ENCODE measurements around the gene POLR2E.

Gene POLR2E

GRCh38 chr19:1066748-1067340, 28.3 kb downstream of the POLR2E start, which contains the start of gene ARHGAP45:
Gene ARHGAP45 (plus strand): TSS chr19:1067167. CDS start chr19:1067406, 239 bp downstream.
- no peaks in the 10 kb centered on the region for H3K9me3 ChIP-seq (ENCODE audit: control insufficient read depth, low read length)
- H3K4me3 ChIP-seq (ENCODE audit: extremely low read depth, insufficient read depth, low read length, poor library complexity, severe bottlenecking) = peak within 1 kb of the TSS; percentile 34
- H3K27ac ChIP-seq (ENCODE audit: low read depth, low read length, severe bottlenecking) = peak within 1 kb of the TSS; percentile 36
- peaks cover 16% of the 10 kb centered on the region for H3K4me1 ChIP-seq (ENCODE audit: control insufficient read depth, insufficient read depth, low read length, poor library complexity, severe bottlenecking)
- H3K36me3 ChIP-seq (ENCODE audit: control insufficient read depth, insufficient read depth, low read length) = no peaks in the 10 kb centered on the region
- 12 to 13% methylated on average over 43 to 48 of the region's 61 CpGs for WGBS, 2 experiments (ENCODE audit: insufficient coverage in 2 of 2)

GRCh38 chr19:1066251-1066747, 28.9 kb downstream of the POLR2E start:
- H3K36me3 ChIP-seq (ENCODE audit: control insufficient read depth, insufficient read depth, low read length) = no peaks in the 10 kb centered on the region
- peak overlapping the region; percentile 34 for H3K4me3 ChIP-seq (ENCODE audit: extremely low read depth, insufficient read depth, low read length, poor library complexity, severe bottlenecking)
- H3K9me3 ChIP-seq (ENCODE audit: control insufficient read depth, low read length) = no peaks in the 10 kb centered on the region
- H3K4me1 ChIP-seq (ENCODE audit: control insufficient read depth, insufficient read depth, low read length, poor library complexity, severe bottlenecking) = peaks cover 16% of the 10 kb centered on the region
- H3K27ac ChIP-seq (ENCODE audit: low read depth, low read length, severe bottlenecking) = peak overlapping the region; percentile 36
- 46 to 48% methylated on average over 16 of the region's 17 CpGs for WGBS, 2 experiments (ENCODE audit: insufficient coverage in 2 of 2)

DNA sequence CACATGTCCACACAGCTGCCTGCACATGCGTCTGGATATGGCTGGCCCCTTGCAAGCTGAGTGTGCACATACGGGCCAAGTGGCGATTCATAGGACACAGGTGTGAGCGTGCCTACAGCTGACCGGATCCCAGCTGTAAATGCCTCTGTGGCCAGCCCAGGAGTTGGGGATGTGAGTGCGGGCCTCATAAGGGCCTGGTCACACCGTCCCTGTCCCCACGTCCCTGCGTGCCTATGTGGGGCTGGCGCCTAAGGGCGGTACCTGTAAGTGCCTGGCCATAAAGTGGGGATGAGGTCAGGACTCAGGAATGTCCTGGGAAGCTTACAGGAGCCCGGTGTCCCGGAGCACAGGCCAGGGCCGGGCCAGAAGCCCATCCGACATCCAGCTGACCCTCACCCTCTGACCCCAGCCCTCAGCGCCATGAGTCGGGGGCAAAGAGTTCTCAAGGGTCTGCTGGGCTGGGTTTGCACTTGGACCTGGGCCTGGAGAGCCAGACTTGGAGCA, 29.5 kb downstream of the POLR2E start:
- Histone ChIP-seq H3K4me3 (ENCODE audit: extremely low read depth, insufficient read depth, low read length, poor library complexity, severe bottlenecking) (no peak overlapping the region), H3K9me3 (ENCODE audit: control insufficient read depth, low read length) (no peaks in the 10 kb centered on the region), H3K4me1 (ENCODE audit: control insufficient read depth, insufficient read depth, low read length, poor library complexity, severe bottlenecking) (peaks cover 16% of the 10 kb centered on the region), H3K36me3 (ENCODE audit: control insufficient read depth, insufficient read depth, low read length) (no peaks in the 10 kb centered on the region), H3K27ac (ENCODE audit: low read depth, low read length, severe bottlenecking) (peak overlapping the region; percentile 36)
- 55 to 67% methylated on average over 14 of the region's 17 CpGs for WGBS, 2 experiments (ENCODE audit: insufficient coverage in 2 of 2)

DNA sequence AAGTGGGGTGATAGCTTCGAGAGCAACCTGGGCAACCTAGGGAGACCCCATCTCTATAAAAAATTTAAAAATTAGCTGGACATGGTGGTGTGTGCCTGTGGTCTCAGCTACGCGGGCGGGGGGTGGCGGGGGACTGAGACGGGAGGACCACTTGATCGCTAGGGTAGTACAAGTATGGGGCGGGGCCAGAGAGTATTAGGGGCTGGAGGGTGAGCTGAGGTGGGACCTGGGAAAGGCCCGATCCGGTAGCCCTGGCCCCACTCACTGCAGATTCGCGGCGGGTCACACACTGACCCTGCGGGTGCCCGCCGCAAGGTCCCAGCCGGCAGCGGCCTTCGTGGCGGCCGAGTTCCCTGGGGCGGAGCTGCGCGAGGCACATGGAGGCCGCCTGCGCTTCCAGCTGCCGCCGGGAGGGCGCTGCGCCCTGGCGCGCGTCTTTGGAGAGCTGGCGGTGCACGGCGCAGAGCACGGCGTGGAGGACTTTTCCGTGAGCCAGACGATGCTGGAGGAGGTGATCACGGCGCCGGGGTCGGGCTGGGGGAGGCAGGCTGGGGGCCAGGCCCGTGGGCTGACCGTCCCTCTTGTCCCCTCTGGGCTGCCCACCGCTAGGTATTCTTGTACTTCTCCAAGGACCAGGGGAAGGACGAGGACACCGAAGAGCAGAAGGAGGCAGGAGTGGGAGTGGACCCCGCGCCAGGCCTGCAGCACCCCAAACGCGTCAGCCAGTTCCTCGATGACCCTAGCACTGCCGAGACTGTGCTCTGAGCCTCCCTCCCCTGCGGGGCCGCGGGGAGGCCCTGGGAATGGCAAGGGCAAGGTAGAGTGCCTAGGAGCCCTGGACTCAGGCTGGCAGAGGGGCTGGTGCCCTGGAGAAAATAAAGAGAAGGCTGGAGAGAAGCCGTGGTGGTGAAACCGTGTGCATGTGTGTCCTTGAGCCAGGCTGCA, 30.2 kb downstream of the POLR2E start:
- H3K36me3 ChIP-seq (ENCODE audit: control insufficient read depth, insufficient read depth, low read length) = no peaks in the 10 kb centered on the region
- H3K4me3 ChIP-seq (ENCODE audit: extremely low read depth, insufficient read depth, low read length, poor library complexity, severe bottlenecking) = no peak overlapping the region
- WGBS, 2 experiments (ENCODE audit: insufficient coverage in 2 of 2) = 10 to 11% methylated on average over 49 to 52 of the region's 60 CpGs

GRCh38 chr19:1063909-1064660, 31.1 kb downstream of the POLR2E start:
- Histone ChIP-seq H3K4me1 (ENCODE audit: control insufficient read depth, insufficient read depth, low read length, poor library complexity, severe bottlenecking) (peaks cover 16% of the 10 kb centered on the region), H3K9me3 (ENCODE audit: control insufficient read depth, low read length) (no peaks in the 10 kb centered on the region), H3K4me3 (ENCODE audit: extremely low read depth, insufficient read depth, low read length, poor library complexity, severe bottlenecking) (no peak overlapping the region), H3K27ac (ENCODE audit: low read depth, low read length, severe bottlenecking) (no peak overlapping the region), H3K36me3 (ENCODE audit: control insufficient read depth, insufficient read depth, low read length) (no peaks in the 10 kb centered on the region)
- WGBS, 2 experiments (ENCODE audit: insufficient coverage in 2 of 2) = 87 to 94% methylated on average over 23 to 35 of the region's 37 CpGs

More for the DNA sequence above, 30.2 kb downstream of the POLR2E start:
- H3K4me1 ChIP-seq (ENCODE audit: control insufficient read depth, insufficient read depth, low read length, poor library complexity, severe bottlenecking) = peaks cover 16% of the 10 kb centered on the region
- H3K27ac ChIP-seq (ENCODE audit: low read depth, low read length, severe bottlenecking) = peak overlapping the region; percentile 31
- no peaks in the 10 kb centered on the region for H3K9me3 ChIP-seq (ENCODE audit: control insufficient read depth, low read length)

GRCh38 chr19:1063030-1063908, 31.9 kb downstream of the POLR2E start:
- no peak overlapping the region for H3K4me3 ChIP-seq (ENCODE audit: extremely low read depth, insufficient read depth, low read length, poor library complexity, severe bottlenecking)
- H3K4me1 ChIP-seq (ENCODE audit: control insufficient read depth, insufficient read depth, low read length, poor library complexity, severe bottlenecking) = peaks cover 16% of the 10 kb centered on the region
- 93 to 97% methylated on average over 30 to 31 of the region's 37 CpGs for WGBS, 2 experiments (ENCODE audit: insufficient coverage in 2 of 2)
- no peaks in the 10 kb centered on the region for H3K9me3 ChIP-seq (ENCODE audit: control insufficient read depth, low read length)
- H3K27ac ChIP-seq (ENCODE audit: low read depth, low read length, severe bottlenecking) = no peak overlapping the region
- no peaks in the 10 kb centered on the region for H3K36me3 ChIP-seq (ENCODE audit: control insufficient read depth, insufficient read depth, low read length)

DNA sequence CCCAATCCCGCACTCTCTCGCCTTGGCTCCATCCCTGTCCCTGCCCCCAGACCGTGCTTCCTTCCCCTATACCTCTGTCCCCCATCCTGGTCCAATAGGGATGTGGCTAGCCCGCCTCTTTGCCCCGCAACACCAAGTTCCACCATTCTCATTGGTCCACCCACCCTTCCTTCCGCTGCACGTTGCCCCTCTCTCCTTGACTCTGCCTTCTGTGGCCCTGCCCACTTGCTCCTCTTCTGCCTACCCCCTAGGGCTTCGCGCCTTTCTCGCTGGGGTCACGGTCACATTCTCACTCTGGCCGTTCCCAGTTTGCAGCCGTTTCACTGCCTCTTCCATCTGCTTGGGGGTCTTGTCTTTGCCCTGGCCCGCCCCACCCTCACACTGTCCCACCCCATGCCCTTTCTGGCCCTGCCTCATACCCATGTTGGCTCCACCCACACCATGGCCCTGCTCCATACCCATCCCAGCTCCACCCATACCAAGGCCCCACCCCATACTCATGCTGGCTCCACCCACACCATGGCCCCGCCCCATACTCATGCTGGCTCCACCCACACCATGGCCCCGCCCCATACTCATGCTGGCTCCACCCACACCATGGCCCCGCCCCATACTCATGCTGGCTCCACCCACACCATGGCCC, 32.7 kb downstream of the POLR2E start:
- Histone ChIP-seq H3K9me3 (ENCODE audit: control insufficient read depth, low read length) (no peaks in the 10 kb centered on the region), H3K27ac (ENCODE audit: low read depth, low read length, severe bottlenecking) (no peak overlapping the region), H3K4me1 (ENCODE audit: control insufficient read depth, insufficient read depth, low read length, poor library complexity, severe bottlenecking) (peaks cover 16% of the 10 kb centered on the region), H3K4me3 (ENCODE audit: extremely low read depth, insufficient read depth, low read length, poor library complexity, severe bottlenecking) (no peak overlapping the region), H3K36me3 (ENCODE audit: control insufficient read depth, insufficient read depth, low read length) (no peaks in the 10 kb centered on the region)
- 81 to 89% methylated on average over 13 to 15 of the region's 17 CpGs for WGBS, 2 experiments (ENCODE audit: insufficient coverage in 2 of 2)

DNA sequence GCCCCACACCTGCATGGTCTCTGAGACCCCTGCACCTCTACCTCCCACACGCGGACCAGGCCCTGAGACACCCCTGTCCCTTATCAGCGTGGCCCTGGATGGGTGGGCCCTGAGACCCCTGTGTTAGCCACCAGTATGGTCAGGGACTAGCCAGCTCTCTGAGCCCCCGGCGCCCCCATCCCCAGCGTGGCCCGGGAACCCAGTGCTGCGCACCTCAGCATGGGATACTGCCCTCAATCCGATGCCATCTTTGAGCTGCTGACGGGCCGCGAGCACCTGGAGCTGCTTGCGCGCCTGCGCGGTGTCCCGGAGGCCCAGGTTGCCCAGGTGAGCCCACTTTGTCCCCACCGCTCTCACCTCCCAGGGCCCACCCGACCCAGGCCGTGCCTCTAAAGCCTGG, 33.2 kb downstream of the POLR2E start:
- WGBS, 2 experiments (ENCODE audit: insufficient coverage in 2 of 2) = 94 to 95% methylated on average over 9 to 20 of the region's 20 CpGs
- Histone ChIP-seq H3K27ac (ENCODE audit: low read depth, low read length, severe bottlenecking) (no peak overlapping the region), H3K4me3 (ENCODE audit: extremely low read depth, insufficient read depth, low read length, poor library complexity, severe bottlenecking) (no peak overlapping the region), H3K36me3 (ENCODE audit: control insufficient read depth, insufficient read depth, low read length) (no peaks in the 10 kb centered on the region), H3K4me1 (ENCODE audit: control insufficient read depth, insufficient read depth, low read length, poor library complexity, severe bottlenecking) (peaks cover 16% of the 10 kb centered on the region), H3K9me3 (ENCODE audit: control insufficient read depth, low read length) (peaks cover 4% of the 10 kb centered on the region)

GRCh38 chr19:1060689-1061088, 34.5 kb downstream of the POLR2E start:
- H3K4me3 ChIP-seq (ENCODE audit: extremely low read depth, insufficient read depth, low read length, poor library complexity, severe bottlenecking) = no peak overlapping the region
- no peak overlapping the region for H3K27ac ChIP-seq (ENCODE audit: low read depth, low read length, severe bottlenecking)
- H3K4me1 ChIP-seq (ENCODE audit: control insufficient read depth, insufficient read depth, low read length, poor library complexity, severe bottlenecking) = peaks cover 5% of the 10 kb centered on the region
- WGBS, 2 experiments (ENCODE audit: insufficient coverage in 2 of 2) = 89 to 90% methylated on average over 5 of the region's 5 CpGs
- no peaks in the 10 kb centered on the region for H3K36me3 ChIP-seq (ENCODE audit: control insufficient read depth, insufficient read depth, low read length)
- H3K9me3 ChIP-seq (ENCODE audit: control insufficient read depth, low read length) = peaks cover 11% of the 10 kb centered on the region

All from mesodermal cell (in vitro differentiated cells).